HEK293 (cell line): ENCODE measurements around the gene GLOD4.

Experiments
- CTCF ChIA-PET: fragments of 350-600 bp; formaldehyde crosslinking; extraction: SDS; loops from one replicate; lab custom pipeline; 2021; ENCODE audit warnings: antibody characterized with exemption; lab: Yijun Ruan, JAX
- POLR2A ChIA-PET: fragments of 300-600 bp; formaldehyde crosslinking; extraction: SDS; loops from one replicate; lab custom pipeline; 2020; ENCODE audit warnings: antibody characterized with exemption, inconsistent platforms; lab: Yijun Ruan, JAX
- H3K27ac ChIP-seq: fragments of 200-500 bp; sonication (Bioruptor generic); 2 replicates; pipeline ENCODE4 v1.5.1; 2014; ENCODE audit warnings: low read depth, low read length, control low read depth, inconsistent platforms; ENCODE audit errors: extremely low read depth
- H3K36me3 ChIP-seq, 2 experiments: fragments of 200-500 bp in 1 of 2; sonication (Bioruptor generic) in 1 of 2; 1 replicate in 1 of 2; 2 replicates in 1 of 2; pipeline ENCODE4 v1.5.1; 2014 to 2017; ENCODE audit warnings: inconsistent platforms in 2 of 2, low read length in 2 of 2; ENCODE audit not compliant: control insufficient read depth in 2 of 2, insufficient read depth in 1 of 2
- H3K4me1 ChIP-seq: fragments of 200-500 bp; sonication (Bioruptor generic); 2 replicates; pipeline ENCODE4 v1.5.1; 2014; ENCODE audit warnings: mild to moderate bottlenecking, low read length, inconsistent platforms; ENCODE audit not compliant: control insufficient read depth, insufficient read depth
- H3K4me3 ChIP-seq: 2 replicates; pipeline ENCODE4 v1.5.1; 2011; ENCODE audit warnings: low read depth, mild to moderate bottlenecking, control low read depth, low read length, moderate library complexity
- H3K9me3 ChIP-seq: fragments of 200-500 bp; sonication (Bioruptor generic); 2 replicates; pipeline ENCODE4 v1.5.1; 2014; ENCODE audit warnings: low read depth, low read length, inconsistent platforms; ENCODE audit not compliant: control insufficient read depth, insufficient read depth
- EGR2 ChIP-seq: fragments of 450-650 bp; formaldehyde crosslinking; IDR thresholded peaks from 2 replicates; pipeline ENCODE4 v1.5.1; 2016; ENCODE audit warnings: low read depth, missing biosample characterization, missing genetic modification characterization
- KLF8 ChIP-seq: fragments of 450-650 bp; formaldehyde crosslinking; IDR thresholded peaks from 2 replicates; pipeline ENCODE4 v1.5.1; 2016; ENCODE audit warnings: missing biosample characterization, missing genetic modification characterization
- PRDM4 ChIP-seq: fragments of 450-650 bp; formaldehyde crosslinking; IDR thresholded peaks from 2 replicates; pipeline ENCODE4 v1.5.1; 2017; ENCODE audit warnings: missing biosample characterization, missing genetic modification characterization
- PRDM6 ChIP-seq: fragments of 450-650 bp; formaldehyde crosslinking; IDR thresholded peaks from 2 replicates; pipeline ENCODE4 v1.5.1; 2017; ENCODE audit warnings: missing biosample characterization, missing genetic modification characterization
- ZBTB17 ChIP-seq: fragments of 450-650 bp; formaldehyde crosslinking; IDR thresholded peaks from 2 replicates; pipeline ENCODE4 v1.5.1; 2016; ENCODE audit warnings: missing biosample characterization, missing genetic modification characterization
- ZNF148 ChIP-seq: fragments of 450-650 bp; formaldehyde crosslinking; IDR thresholded peaks from 2 replicates; pipeline ENCODE4 v1.5.0; 2017; ENCODE audit warnings: missing biosample characterization, missing genetic modification characterization, borderline replicate concordance
- ZNF174 ChIP-seq: fragments of 450-650 bp; formaldehyde crosslinking; IDR thresholded peaks from 2 replicates; pipeline ENCODE4 v1.5.0; 2017; ENCODE audit warnings: missing biosample characterization, mild to moderate bottlenecking, missing genetic modification characterization
- ZNF274 ChIP-seq, 2 experiments: fragments of 200-500 bp in 1 of 2; fragments of 450-650 bp in 1 of 2; sonication (Bioruptor generic) in 1 of 2; formaldehyde crosslinking in 1 of 2; IDR thresholded peaks; 2 replicates each; pipeline versions ENCODE4 v1.5.1 to v1.6.1; 2014 to 2016; ENCODE audit warnings: borderline replicate concordance in 1 of 2, inconsistent platforms in 1 of 2, low read length in 1 of 2, missing biosample characterization in 1 of 2, missing genetic modification characterization in 1 of 2
- ZNF292 ChIP-seq: fragments of 450-650 bp; formaldehyde crosslinking; IDR thresholded peaks from 2 replicates; pipeline ENCODE4 v1.5.1; 2016; ENCODE audit warnings: low read depth, missing biosample characterization, missing genetic modification characterization, borderline replicate concordance
- ZNF335 ChIP-seq: fragments of 450-650 bp; formaldehyde crosslinking; conservative IDR thresholded peaks from 2 replicates; pipeline ENCODE4 v1.5.1; 2016; ENCODE audit warnings: missing biosample characterization, missing genetic modification characterization
- ZNF423 ChIP-seq: fragments of 450-650 bp; formaldehyde crosslinking; IDR thresholded peaks from 2 replicates; pipeline ENCODE4 v1.5.1; 2016; ENCODE audit warnings: missing biosample characterization, missing genetic modification characterization
- ZNF449 ChIP-seq: fragments of 450-650 bp; formaldehyde crosslinking; IDR thresholded peaks from 2 replicates; pipeline ENCODE4 v1.5.1; 2017; ENCODE audit warnings: missing biosample characterization, mild to moderate bottlenecking, missing genetic modification characterization, moderate library complexity
- ZNF514 ChIP-seq: fragments of 450-650 bp; formaldehyde crosslinking; IDR thresholded peaks from 2 replicates; pipeline ENCODE4 v1.5.1; 2016; ENCODE audit warnings: missing biosample characterization, missing genetic modification characterization
- ZNF518A ChIP-seq: fragments of 450-650 bp; formaldehyde crosslinking; conservative IDR thresholded peaks from 2 replicates; pipeline ENCODE4 v1.5.1; 2016; ENCODE audit warnings: low read depth, missing biosample characterization, missing genetic modification characterization
- ZNF596 ChIP-seq: fragments of 450-650 bp; IDR thresholded peaks from 2 replicates; pipeline ENCODE4 v1.5.0; 2018; ENCODE audit warnings: missing biosample characterization, mild to moderate bottlenecking, missing genetic modification characterization, moderate library complexity
- ZNF654 ChIP-seq: fragments of 450-650 bp; formaldehyde crosslinking; IDR thresholded peaks from 2 replicates; pipeline ENCODE4 v1.5.1; 2016; ENCODE audit warnings: low read depth, missing biosample characterization, missing genetic modification characterization

Gene GLOD4

GRCh38 chr17:794876-795275 is 12.8 kb upstream of the GLOD4 start (continued):
- no peak for TF ChIP-seq PRDM4
- TF ChIP-seq ZNF596 (tag by site-specific recombination) = no peak
- no peak for TF ChIP-seq KLF8 (tag by site-specific recombination)
- peak; percentile 62; the same call in 1 of the 2 replicates for TF ChIP-seq ZNF449 (tag by site-specific recombination)
- no peak for TF ChIP-seq ZNF335 (tag by site-specific recombination)
- TF ChIP-seq, all 188 proteins: peak for 14

- Histone ChIP-seq H3K36me3 (peaks cover 18 to 61% of the 10 kb centered on the region in 2 experiments), H3K27ac (no peak overlapping the region), H3K9me3 (no peaks in the 10 kb centered on the region), H3K4me1 (no peaks in the 10 kb centered on the region), H3K4me3 (no peak overlapping the region)
- ChIA-PET CTCF (interaction anchor here (0.8 to 11.0 kb wide), 5 partner anchors 39 to 207 kb away, joined by 3 to 173 read pairs (median 3); partner anchors contain the start of genes NXN and TIMM22), POLR2A (interaction anchor here (1.5 to 5.9 kb wide), 2 partner anchors 10 to 188 kb away, joined by 7 to 33 read pairs; partner anchors contain the start of genes GLOD4, MRM3 and NXN)
- TF ChIP-seq ZNF148 (tag by site-specific recombination) (no peak), ZBTB17 (0 out of 2 replicates have a peak, but pooled peaks have one; percentile 12), ZNF654 (tag by site-specific recombination) (0 out of 2 replicates have a peak, but pooled peaks have one; percentile 5), ZNF274 (IDR thresholded peaks at IDR 0.05; ENCODE audit: low read length) (no peak), ZNF274 (tag by site-specific recombination; IDR thresholded peaks at IDR 0.05; ENCODE audit: borderline replicate concordance) (no peak)
These were observed 10.2 kb upstream of the GLOD4 start for GRCh38 chr17:792277-792676.

GRCh38 chr17:791829-792228 is 9.7 kb upstream of the GLOD4 start:
- Histone ChIP-seq H3K4me1 (no peaks in the 10 kb centered on the region), H3K27ac (no peak overlapping the region), H3K36me3 (peaks cover 23 to 65% of the 10 kb centered on the region in 2 experiments), H3K9me3 (no peaks in the 10 kb centered on the region), H3K4me3 (no peak overlapping the region)
- ChIA-PET CTCF (interaction anchor here (0.8 to 11.0 kb wide), 5 partner anchors 38 to 207 kb away, joined by 3 to 173 read pairs (median 3); partner anchors contain the start of genes NXN and TIMM22), POLR2A (interaction anchor here (0.6 to 5.9 kb wide), 3 partner anchors 9 to 193 kb away, joined by 5 to 33 read pairs (median 7); partner anchors contain the start of genes GLOD4, MRM3 and NXN)
- TF ChIP-seq ZNF292 (no peak), ZNF518A (tag by site-specific recombination) (no peak), ZNF174 (tag by site-specific recombination) (no peak), PRDM6 (tag by site-specific recombination) (no peak), EGR2 (0 out of 2 replicates have a peak, but pooled peaks have one; percentile 23), ZNF423 (tag by site-specific recombination) (no peak), ZNF514 (no peak)
